H9 (cell line): ENCODE data around the gene CDS2. TPM values are rescaled to one million over a fixed set of nuclear protein-coding genes. Genes with fewer than 3 reads are reported as not detected.
A peak's percentile ranks its signal among the peaks of the same experiment; 100 is the strongest.

Experiments used
- DNase-seq: peaks from one replicate; pipeline ENCODE4 v3.0.0-alpha.2; 2017
- H2AFZ ChIP-seq: one replicate; pipeline ENCODE4 v1.6.1; 2013; ENCODE audit warnings: mild to moderate bottlenecking, low read length, control low read depth, moderate library complexity
- H2AK5ac ChIP-seq: 2 replicates; pipeline ENCODE4 v1.6.1; 2013; ENCODE audit warnings: low read length, control low read depth, mixed read lengths; ENCODE audit not compliant: insufficient read length
- H2BK120ac ChIP-seq: one replicate; pipeline ENCODE4 v1.6.1; 2013; ENCODE audit warnings: low read depth, mild to moderate bottlenecking, low read length, control low read depth, inconsistent platforms; ENCODE audit not compliant: poor library complexity, severe bottlenecking
- H2BK12ac ChIP-seq: 2 replicates; pipeline ENCODE4 v1.6.1; 2013; ENCODE audit warnings: low read length, control low read depth, mixed read lengths, low read depth; ENCODE audit not compliant: insufficient read length
- H2BK15ac ChIP-seq: 2 replicates; pipeline ENCODE4 v1.6.1; 2013; ENCODE audit warnings: low read depth, low read length, control low read depth
- H2BK20ac ChIP-seq: one replicate; pipeline ENCODE4 v1.6.1; 2013; ENCODE audit warnings: low read depth, mild to moderate bottlenecking, low read length, control low read depth, inconsistent platforms; ENCODE audit not compliant: poor library complexity, severe bottlenecking
- H2BK5ac ChIP-seq: 2 replicates; pipeline ENCODE4 v1.6.1; 2013; ENCODE audit warnings: low read length, control low read depth, mixed read lengths; ENCODE audit not compliant: insufficient read length
- H3K14ac ChIP-seq: 2 replicates; pipeline ENCODE4 v1.6.1; 2013; ENCODE audit warnings: low read length, control low read depth; ENCODE audit not compliant: insufficient read depth
- H3K18ac ChIP-seq: 2 replicates; pipeline ENCODE4 v1.6.1; 2013; ENCODE audit warnings: low read depth, mild to moderate bottlenecking, mixed read lengths, low read length, control low read depth; ENCODE audit not compliant: insufficient read length
- H3K23ac ChIP-seq: 2 replicates; pipeline ENCODE4 v1.6.1; 2013; ENCODE audit warnings: low read length, control low read depth, mixed read lengths, low read depth; ENCODE audit not compliant: insufficient read length
- H3K23me2 ChIP-seq: 2 replicates; pipeline ENCODE4 v1.6.1; 2013; ENCODE audit warnings: low read depth, mild to moderate bottlenecking, mixed read lengths, low read length, control low read depth; ENCODE audit not compliant: insufficient read length, poor library complexity, severe bottlenecking
- H3K27ac ChIP-seq: 2 replicates; pipeline ENCODE4 v1.5.1; 2013; ENCODE audit warnings: low read length, control low read depth, mixed read lengths, low read depth; ENCODE audit not compliant: insufficient read length
- H3K27me3 ChIP-seq: 2 replicates; pipeline ENCODE4 v1.6.1; 2013; ENCODE audit warnings: low read length, control low read depth, inconsistent platforms; ENCODE audit not compliant: insufficient read depth
- H3K4ac ChIP-seq: 2 replicates; pipeline ENCODE4 v1.6.1; 2013; ENCODE audit warnings: low read depth, mild to moderate bottlenecking, control low read depth, inconsistent platforms, low read length, moderate library complexity
- H3K4me1 ChIP-seq: 2 replicates; pipeline ENCODE4 v1.6.1; 2013; ENCODE audit warnings: low read length, control low read depth, inconsistent platforms; ENCODE audit not compliant: insufficient read depth
- H3K4me2 ChIP-seq: 2 replicates; pipeline ENCODE4 v1.6.1; 2013; ENCODE audit warnings: low read length, control low read depth, mixed read lengths; ENCODE audit not compliant: insufficient read length, insufficient read depth
- H3K56ac ChIP-seq: 2 replicates; pipeline ENCODE4 v1.6.1; 2013; ENCODE audit warnings: low read depth, mild to moderate bottlenecking, mixed read lengths, low read length, control low read depth; ENCODE audit not compliant: insufficient read length
- H3K79me1 ChIP-seq: 2 replicates; pipeline ENCODE4 v1.6.1; 2013; ENCODE audit warnings: low read depth, mild to moderate bottlenecking, moderate library complexity, low read length, control low read depth, inconsistent platforms; ENCODE audit not compliant: insufficient read depth, poor library complexity, severe bottlenecking
- H3K79me2 ChIP-seq: 2 replicates; pipeline ENCODE4 v1.6.1; 2013; ENCODE audit warnings: low read length, control low read depth, inconsistent platforms; ENCODE audit not compliant: insufficient read depth
- H3K9ac ChIP-seq: 2 replicates; pipeline ENCODE4 v1.6.1; 2013; ENCODE audit warnings: low read length, control low read depth, mixed read lengths; ENCODE audit not compliant: insufficient read length; ENCODE audit errors: extremely low read depth
- H3K9me3 ChIP-seq: one replicate; pipeline ENCODE4 v1.6.1; 2013; ENCODE audit warnings: low read depth, low read length, inconsistent platforms; ENCODE audit not compliant: control insufficient read depth
- H3T11ph ChIP-seq: one replicate; pipeline ENCODE4 v1.6.1; 2013; ENCODE audit warnings: mild to moderate bottlenecking, low read length, control low read depth, inconsistent platforms
- H4K20me1 ChIP-seq: one replicate; pipeline ENCODE4 v1.6.1; 2013; ENCODE audit not compliant: control insufficient read depth, insufficient read length, insufficient read depth
- H4K5ac ChIP-seq: 2 replicates; pipeline ENCODE4 v1.6.1; 2013; ENCODE audit warnings: low read depth, mild to moderate bottlenecking, mixed read lengths, low read length, control low read depth; ENCODE audit not compliant: insufficient read length
- H4K8ac ChIP-seq: replicated peaks from 2 replicates; pipeline ENCODE4 v1.6.1; 2013; ENCODE audit warnings: low read length, control low read depth, mixed read lengths, low read depth; ENCODE audit not compliant: insufficient read length
- H4K91ac ChIP-seq: 2 replicates; pipeline ENCODE4 v1.6.1; 2013; ENCODE audit warnings: low read depth, mild to moderate bottlenecking, moderate library complexity, mixed read lengths, low read length, control low read depth; ENCODE audit not compliant: insufficient read length
- H3K27ac Mint-ChIP-seq, 3 experiments: 2 replicates in 2 of 3; 3 replicates in 1 of 3; pipeline ENCODE4 v1.8.0; 2020 to 2021; ENCODE audit warnings: mixed read lengths in 3 of 3, mild to moderate bottlenecking in 1 of 3, moderate library complexity in 1 of 3
- H3K27me3 Mint-ChIP-seq: 2 replicates; pipeline ENCODE4 v1.8.0; 2021; ENCODE audit warnings: low read depth, mild to moderate bottlenecking, moderate library complexity, mixed read lengths
- H3K36me3 Mint-ChIP-seq, 3 experiments: 2 replicates in 2 of 3; 3 replicates in 1 of 3; pipeline ENCODE4 v1.8.0; 2020 to 2021; ENCODE audit warnings: low read depth in 3 of 3, mixed read lengths in 3 of 3; ENCODE audit not compliant: insufficient read depth in 1 of 3
- H3K4me1 Mint-ChIP-seq, 2 experiments: 2 replicates each; pipeline ENCODE4 v1.8.0; 2020; ENCODE audit warnings: mixed read lengths in 2 of 2
- H3K4me3 Mint-ChIP-seq, 2 experiments: 2 replicates in 1 of 2; 3 replicates in 1 of 2; pipeline ENCODE4 v1.8.0; 2020 to 2021; ENCODE audit warnings: mild to moderate bottlenecking in 2 of 2, mixed read lengths in 2 of 2, moderate library complexity in 1 of 2
- H3K9me3 Mint-ChIP-seq, 2 experiments: 2 replicates in 1 of 2; 3 replicates in 1 of 2; pipeline ENCODE4 v1.8.0; 2020; ENCODE audit warnings: mild to moderate bottlenecking in 2 of 2, mixed read lengths in 2 of 2, moderate library complexity in 1 of 2
- CTCF ChIP-seq: fragments of 200-600 bp; sonication (generic); conservative IDR thresholded peaks from 3 replicates; pipeline ENCODE4 v1.8.0; 2021; ENCODE audit warnings: antibody characterized with exemption, mild to moderate bottlenecking
- WGBS: extraction: QIAGEN DNeasy Blood & Tissue Kit; methylation state at CpG from one replicate; pipeline ENCODE4 v1.1.7; 2013; ENCODE audit warnings: missing lambda C conversion rate, low lambda C conversion rate, mixed read lengths; ENCODE audit not compliant: insufficient read length; ENCODE audit errors: extremely low coverage; 5-methylcytosine and 5-hydroxymethylcytosine counted together
- total RNA-seq: library from RNA; stranded (reverse); gene quantifications from 2 replicates; pipeline ENCODE4 v1.2.1, GENCODE V29; 2021

CDS2 gene
- total RNA-seq, 1 experiment from 2014 or later: 63.2 TPM

GRCh38 chr20:5220321-5221060 lies 93.7 kb downstream of the CDS2 start:
- 0 out of 2 replicates have a peak, but pooled peaks cover 1% of the 10 kb centered on the region for H3K27me3 Mint-ChIP-seq
- Histone ChIP-seq H3K27ac (no peak overlapping the region), H3K9me3 (no peaks in the 10 kb centered on the region), H2BK120ac (no peak overlapping the region), H3K14ac (no peak overlapping the region), H3K4ac (no peak overlapping the region), H3K18ac (no peak overlapping the region), H2AK5ac (no peak overlapping the region), H3T11ph (no peak overlapping the region), H4K91ac (no peak overlapping the region), H2BK12ac (no peak overlapping the region), H4K8ac (no peak overlapping the region), H4K20me1 (no peaks in the 10 kb centered on the region), H3K27me3 (no peaks in the 10 kb centered on the region), H3K9ac (no peak overlapping the region), H3K4me1 (0 out of 2 replicates have a peak, but pooled peaks cover 2% of the 10 kb centered on the region), H3K79me1 (no peaks in the 10 kb centered on the region), H3K23ac (no peak overlapping the region), H3K4me2 (no peak overlapping the region), H3K23me2 (no peaks in the 10 kb centered on the region), H2BK20ac (no peak overlapping the region), H3K79me2 (no peaks in the 10 kb centered on the region), H2AFZ (no peak overlapping the region), H3K56ac (no peak overlapping the region), H2BK5ac (no peak overlapping the region), H4K5ac (no peak overlapping the region), H2BK15ac (no peak overlapping the region)
- TF ChIP-seq CTCF: no peak
- peak overlapping the region in 1 of 3 experiments; percentile 62; a peak in 3 of 7 replicates for H3K27ac Mint-ChIP-seq
- H3K4me1 Mint-ChIP-seq: peaks cover 5 to 9% of the 10 kb centered on the region in 2 experiments; a peak in 3 of 4 replicates
- WGBS: no CpG with 5 or more reads among the region's 7 CpGs
- no peak overlapping the region for H3K4me3 Mint-ChIP-seq
- DNase-seq: no peak
- H3K36me3 Mint-ChIP-seq: peaks cover 0 to 5% (median 0%) of the 10 kb centered on the region in 3 experiments; a peak in 1 of 7 replicates
- H3K9me3 Mint-ChIP-seq: no peaks in the 10 kb centered on the region
